GM12872 (cell line): Measurements from ENCODE around the gene RGS9BP.

Experiments used
- CTCF ChIP-seq: IDR thresholded peaks from 3 replicates; pipeline ENCODE4 v1.5.1; 2011; ENCODE audit warnings: low read depth, mild to moderate bottlenecking, low read length, moderate library complexity; ENCODE audit not compliant: insufficient read depth

The RGS9BP gene

GRCh38 chr19:32646556-32646955 is 29.1 kb upstream of the RGS9BP start:
- no peak for TF ChIP-seq CTCF

GRCh38 chr19:32647361-32647760 is 28.3 kb upstream of the RGS9BP start:
- no peak for TF ChIP-seq CTCF

- TF ChIP-seq CTCF = no peak
Observed at GRCh38 chr19:32649751-32650150, 25.9 kb upstream of the RGS9BP start.

GRCh38 chr19:32650671-32651070 is 25.0 kb upstream of the RGS9BP start:
- no peak for TF ChIP-seq CTCF

- no peak for TF ChIP-seq CTCF
Observed at GRCh38 chr19:32651729-32652140, 23.9 kb upstream of the RGS9BP start.

- no peak for TF ChIP-seq CTCF
Observed at GRCh38 chr19:32652894-32653598, 22.6 kb upstream of the RGS9BP start.

- no peak for TF ChIP-seq CTCF
Observed at GRCh38 chr19:32653599-32653915, 22.1 kb upstream of the RGS9BP start.
